HTR-8/SVneo (cell line): Measurements from ENCODE around the gene IMPDH1.

Source experiments
- DNase-seq: peaks from one replicate; pipeline ENCODE4 v3.0.0; 2011; ENCODE audit warnings: low spot score, mixed read lengths; ENCODE audit not compliant: insufficient read length
- FAIRE-seq: peaks from 2 replicates; lab custom pipeline; 2011; peaks lifted over from hg19 to GRCh38; lab: Jason Lieb, UNC

Gene IMPDH1

DNA sequence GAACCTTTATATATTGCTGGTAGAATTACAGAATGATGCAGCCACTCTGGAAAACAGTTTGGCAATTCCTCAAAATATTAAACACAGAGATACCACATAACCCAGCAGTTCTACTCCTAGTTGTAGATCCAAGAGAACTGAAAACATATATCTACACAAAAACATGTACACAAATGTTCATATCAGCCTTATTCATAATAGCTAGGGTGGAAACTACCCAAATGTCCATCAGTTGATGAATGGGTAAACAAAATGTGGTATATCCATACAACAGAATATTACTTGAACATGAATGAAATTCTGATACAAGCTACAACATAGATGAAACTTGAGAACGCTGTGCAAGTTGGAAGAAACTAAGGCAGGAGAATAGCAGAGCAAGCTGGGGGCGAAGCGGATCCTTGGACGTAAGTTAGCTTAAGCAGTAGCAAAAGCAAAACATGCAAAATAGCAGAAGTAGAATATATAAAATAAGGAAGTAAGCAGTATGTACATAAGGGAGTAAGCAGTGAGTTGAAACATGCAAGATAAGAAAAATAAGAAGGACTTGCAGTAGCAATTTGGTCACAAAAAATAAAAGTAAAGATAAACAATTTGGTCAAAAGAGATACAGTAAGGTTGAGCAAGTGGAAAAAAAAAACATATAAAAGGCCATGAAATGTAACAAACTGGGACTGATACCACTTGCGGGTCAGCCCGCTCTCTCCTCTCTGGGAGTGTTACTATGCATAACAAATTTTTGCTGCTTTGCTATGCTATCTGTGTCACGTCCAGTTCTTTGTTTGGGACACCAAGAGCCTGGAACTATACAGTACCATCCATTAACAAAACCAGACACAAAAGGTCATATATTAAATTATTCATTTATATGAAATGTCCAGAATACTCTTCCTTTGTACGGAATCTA lies 27.9 kb upstream of the IMPDH1 start:
- FAIRE-seq (no peak), DNase-seq (no peak)

GRCh38 chr7:128435327-128435686 lies 25.5 kb upstream of the IMPDH1 start:
- FAIRE-seq (no peak), DNase-seq (no peak)

GRCh38 chr7:128434413-128435326 lies 24.9 kb upstream of the IMPDH1 start:
- FAIRE-seq (no peak), DNase-seq (no peak)

DNA sequence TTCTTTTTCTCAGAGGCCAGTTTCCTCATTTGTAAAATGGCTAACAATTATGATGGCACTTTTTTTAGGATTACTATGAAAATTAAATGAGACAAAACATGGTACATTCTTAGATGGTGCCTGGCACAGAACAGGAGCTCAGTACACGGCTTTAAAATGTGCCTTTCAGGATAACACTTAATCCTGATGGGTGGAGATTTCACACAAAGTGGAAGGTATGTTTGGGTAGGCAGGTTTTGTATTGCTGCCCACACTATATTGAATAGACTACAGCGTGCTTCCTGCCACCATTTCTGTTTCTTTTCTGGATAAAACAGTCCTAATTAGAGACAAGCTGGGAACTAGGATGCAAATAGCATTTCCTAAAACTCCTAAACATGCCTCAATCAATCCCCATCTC lies 22.0 kb upstream of the IMPDH1 start:
- FAIRE-seq = no peak

GRCh38 chr7:128431221-128431620 lies 21.4 kb upstream of the IMPDH1 start:
- no peak for FAIRE-seq

More for the DNA sequence above, 22.0 kb upstream of the IMPDH1 start:
- no peak for DNase-seq

DNA sequence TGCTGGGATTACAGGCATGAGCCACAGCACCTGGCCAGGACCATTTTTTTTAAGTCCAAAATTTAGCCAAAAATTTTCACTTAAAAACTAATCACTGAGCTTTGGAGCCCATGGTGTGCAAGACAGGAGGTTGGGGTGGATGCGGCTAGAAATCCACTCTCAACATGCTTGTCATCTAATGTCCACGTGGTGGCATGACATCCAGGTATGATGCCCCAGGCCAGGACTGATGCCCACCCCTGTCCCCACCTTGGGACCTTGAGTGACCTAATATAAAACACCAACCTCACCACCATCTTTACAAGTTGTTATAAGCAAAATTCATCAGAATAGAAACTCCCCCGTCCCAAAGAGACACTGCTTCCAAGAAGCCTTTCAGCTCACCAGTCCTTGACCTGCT lies 20.4 kb upstream of the IMPDH1 start:
- DNase-seq (no peak), FAIRE-seq (no peak)

More at GRCh38 chr7:128431221-128431620, 21.4 kb upstream of the IMPDH1 start:
- no peak for DNase-seq

DNA sequence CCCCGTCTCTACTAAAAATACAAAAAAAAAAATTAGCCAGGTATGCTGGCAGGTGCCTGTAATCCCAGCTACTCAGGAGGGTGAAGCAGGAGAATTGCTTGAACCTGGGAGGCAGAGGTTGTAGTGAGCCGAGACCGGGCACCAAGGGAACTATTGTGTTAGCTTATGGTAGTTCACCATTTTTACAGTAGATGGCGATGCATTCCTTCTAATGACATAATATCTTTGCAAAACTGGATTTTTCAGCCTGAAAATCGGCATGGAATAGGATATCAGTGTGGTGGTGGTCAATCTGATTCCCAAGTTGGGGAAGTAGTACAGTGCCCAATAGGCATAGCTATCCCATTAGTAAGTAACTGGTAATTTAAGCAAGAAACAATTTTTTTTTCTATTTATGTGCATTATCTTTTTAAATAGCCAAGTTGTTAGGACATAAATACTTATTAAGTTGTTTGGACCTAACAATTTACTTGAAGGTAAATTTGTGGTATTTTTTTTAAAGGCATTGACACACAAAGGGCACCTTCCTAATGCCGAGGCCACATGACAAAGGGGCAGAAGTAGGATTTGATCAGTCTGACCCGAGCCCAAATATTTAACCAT lies 17.6 kb upstream of the IMPDH1 start:
- DNase-seq (no peak), FAIRE-seq (no peak)

DNA sequence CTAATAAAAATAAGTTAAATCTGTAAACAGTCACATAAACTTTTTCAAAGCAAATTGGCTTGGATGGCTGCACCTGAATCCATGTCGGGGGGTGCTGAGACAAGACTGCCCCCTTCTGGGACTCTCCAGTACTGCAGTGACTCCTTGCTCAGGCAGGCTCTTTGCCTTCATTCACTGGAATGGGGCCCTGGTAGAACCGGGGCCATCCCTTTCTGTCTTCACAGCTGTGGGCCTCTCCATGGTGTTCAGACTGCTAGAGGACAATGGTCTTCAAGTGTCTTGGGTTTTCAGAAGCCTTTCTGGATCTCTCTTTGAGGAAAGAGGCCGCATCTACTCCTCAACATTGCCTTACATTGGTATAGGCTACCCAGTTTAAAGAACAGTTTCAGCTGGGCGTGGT lies 16.1 kb upstream of the IMPDH1 start:
- DNase-seq (no peak), FAIRE-seq (no peak)

- DNase-seq (no peak), FAIRE-seq (no peak)
Observed at GRCh38 chr7:128424686-128425275, 15.0 kb upstream of the IMPDH1 start.

DNA sequence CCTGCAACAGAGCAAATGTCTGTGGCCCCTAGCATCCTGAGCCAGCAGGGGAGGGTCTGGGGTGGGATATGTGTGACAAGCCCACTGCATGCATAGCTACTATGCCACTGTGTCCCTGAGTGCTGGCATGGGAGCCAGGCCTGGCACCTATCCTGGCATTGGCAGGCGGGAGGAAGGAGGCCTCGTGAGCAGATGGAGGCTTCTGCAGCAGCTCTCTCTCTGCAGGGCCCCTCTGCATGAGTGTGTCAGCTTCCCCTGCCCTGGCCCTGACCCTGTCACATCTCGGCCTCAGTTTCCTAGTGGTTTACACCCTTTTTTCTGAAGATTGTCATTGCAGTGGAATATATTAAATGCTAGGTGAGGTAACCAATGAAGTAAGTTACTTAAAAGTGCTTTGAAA lies 13.1 kb upstream of the IMPDH1 start:
- no peak for FAIRE-seq

GRCh38 chr7:128422037-128422436 lies 12.3 kb upstream of the IMPDH1 start:
- DNase-seq = no peak
- FAIRE-seq = no peak

More for the DNA sequence above, 13.1 kb upstream of the IMPDH1 start:
- DNase-seq = no peak

- no peak for FAIRE-seq
Observed at GRCh38 chr7:128421384-128421783, 11.6 kb upstream of the IMPDH1 start.

DNA sequence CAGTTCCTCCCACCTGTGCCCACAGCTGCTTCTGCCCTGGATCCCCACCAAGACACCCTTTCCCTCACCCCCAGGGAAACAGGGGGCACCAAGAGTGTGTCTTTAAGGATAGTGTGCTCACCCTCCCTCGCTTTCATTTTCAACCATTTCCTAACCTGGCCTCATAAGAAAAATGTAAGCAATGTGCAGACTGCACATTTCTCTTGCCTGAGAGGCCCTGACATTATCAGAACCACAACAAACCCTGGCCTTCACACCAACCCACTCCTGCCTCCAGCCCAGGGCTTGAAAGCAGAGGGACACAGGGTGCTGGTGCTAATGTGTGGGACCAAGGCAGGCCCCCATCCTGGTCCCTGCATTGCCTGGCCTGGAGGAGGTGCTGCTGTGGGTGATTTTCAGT lies 11.0 kb upstream of the IMPDH1 start:
- DNase-seq (no peak), FAIRE-seq (no peak)

More at GRCh38 chr7:128421384-128421783, 11.6 kb upstream of the IMPDH1 start:
- DNase-seq = no peak

DNA sequence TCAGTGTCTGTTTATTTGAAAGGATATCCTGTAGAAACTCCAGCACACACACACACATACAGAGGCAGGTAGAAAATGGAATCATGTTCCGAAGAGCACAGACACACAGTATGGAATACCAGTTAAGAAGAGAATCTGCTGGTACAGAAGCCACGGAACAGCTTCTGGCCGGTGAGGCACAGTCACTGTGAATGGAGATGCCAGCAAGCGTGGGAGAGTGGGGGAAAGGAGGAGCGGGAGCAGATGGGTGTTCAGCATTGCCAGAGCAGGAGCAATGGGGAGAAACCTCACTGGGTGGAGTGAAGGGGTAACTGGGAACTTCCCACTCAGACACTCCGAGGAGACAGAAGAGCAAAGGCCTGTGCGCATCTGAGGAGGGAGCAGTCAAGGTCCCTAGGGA lies 9.5 kb upstream of the IMPDH1 start:
- FAIRE-seq (no peak), DNase-seq (no peak)

DNA sequence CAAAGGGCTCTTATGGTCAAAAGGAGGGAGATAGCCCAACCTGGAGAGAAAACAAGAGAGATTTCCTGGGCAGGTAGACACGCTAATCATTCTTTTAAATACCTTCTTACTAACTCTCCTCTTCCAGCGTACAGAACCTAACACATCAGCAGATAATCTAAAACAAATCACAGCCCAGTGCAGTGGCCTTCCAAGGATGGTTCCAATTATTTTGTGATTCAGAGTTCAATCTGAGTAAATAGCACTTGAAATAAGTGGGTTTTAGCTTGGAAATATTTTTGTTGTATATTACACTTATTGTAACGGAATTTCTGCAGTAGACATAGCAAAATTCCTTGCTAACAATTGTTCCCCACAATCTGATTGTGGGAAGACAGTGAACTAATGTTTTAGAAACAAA lies 7.3 kb upstream of the IMPDH1 start:
- DNase-seq (no peak), FAIRE-seq (no peak)

DNA sequence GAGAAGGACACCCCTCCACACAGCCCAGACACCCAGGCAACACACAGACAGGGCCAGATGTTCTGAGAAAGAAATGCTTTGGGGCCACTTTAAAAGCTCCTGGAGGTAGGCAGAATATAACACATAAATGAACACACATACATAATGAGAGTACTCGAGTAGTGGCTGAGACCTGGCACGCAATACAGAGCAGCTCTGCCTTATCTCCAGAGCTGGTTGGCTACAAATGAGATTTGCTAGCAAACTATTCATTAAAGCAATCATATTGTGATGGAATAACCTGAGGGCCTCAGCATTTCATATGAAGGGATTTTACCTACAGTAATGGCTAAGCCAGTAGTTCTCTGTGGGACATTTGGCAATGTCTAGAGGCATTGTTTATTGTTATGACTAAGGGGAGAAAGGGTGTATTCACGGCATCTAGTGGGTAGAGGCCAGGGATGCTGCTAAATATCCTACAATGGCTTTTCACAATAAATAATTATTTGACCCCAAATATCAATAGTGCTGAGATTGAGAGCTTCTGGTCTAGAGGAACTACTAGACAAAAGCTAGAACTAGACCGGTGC lies 5.5 kb upstream of the IMPDH1 start:
- FAIRE-seq = no peak
- DNase-seq = no peak

DNA sequence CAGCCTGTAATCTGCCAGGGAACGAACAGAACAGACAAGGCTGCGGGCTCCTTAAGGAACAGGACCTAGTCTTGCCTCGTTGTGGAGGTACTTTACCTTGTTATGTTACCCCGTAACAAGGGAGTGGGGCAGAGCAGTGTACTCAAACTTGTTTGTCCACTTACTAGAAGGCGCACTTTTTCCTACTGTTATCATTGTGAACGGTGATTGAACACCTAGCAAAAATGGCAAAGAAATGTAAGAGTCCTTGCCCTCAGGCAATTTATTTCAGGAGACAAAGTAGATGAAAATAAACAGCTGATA lies 620 bp upstream of the IMPDH1 start:
- DNase-seq = no peak
- no peak for FAIRE-seq

GRCh38 chr7:128408709-128409595 lies 830 bp downstream of the IMPDH1 start:
- DNase-seq (no peak), FAIRE-seq (no peak)
